Right lung (tissue), 5 donors: ENCODE results near the gene ALPP. TPM values are rescaled to one million over a fixed set of nuclear protein-coding genes. Genes with fewer than 3 reads are reported as not detected.
"Not testable (repeated sequence)": the region's sequence is repeated elsewhere in the genome, so short reads cannot be mapped to it uniquely, and the experiment has no call there.

ENCODE experiments used
- DNase-seq, 2 donors: peaks; one replicate each; pipeline ENCODE4 v3.0.0-alpha.2; 2013
- polyA plus RNA-seq, 5 donors: library from polyadenylated mRNA; unstranded; fragments of 120-200 nt; gene quantifications; one replicate each; pipeline versions ENCODE4 v1.2.1 to v1.2.3, GENCODE V29; 2013; ENCODE audit warnings: inconsistent platforms in 1 of 5, low replicate concordance in 1 of 5; ENCODE audit not compliant: insufficient read length in 5 of 5, insufficient read depth in 1 of 5

The ALPP gene
- polyA plus RNA-seq, 5 donors, result 0.19 to 0.23 TPM; not detected in 3

DNA sequence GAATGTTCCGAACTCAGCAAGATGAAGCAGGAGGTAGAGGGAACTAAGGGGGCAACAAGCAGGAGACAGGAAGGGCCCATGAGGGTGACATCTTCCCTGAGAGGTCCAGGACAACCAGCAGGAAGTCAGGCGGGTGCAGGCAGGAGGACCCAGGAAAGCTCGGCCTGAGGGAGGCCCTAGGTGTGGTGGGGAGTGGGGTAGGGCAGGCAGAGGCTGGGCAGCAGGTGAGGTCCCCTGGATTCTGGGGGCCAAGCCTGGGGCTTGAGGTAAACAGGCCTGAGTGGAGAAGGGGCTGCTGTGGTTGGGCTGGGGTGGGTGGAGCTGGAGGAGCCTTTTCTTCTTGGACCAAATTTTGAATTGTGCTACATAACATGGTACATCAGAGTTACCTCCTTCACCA is 24.0 kb downstream of the ALPP start:
- no peak for DNase-seq

DNA sequence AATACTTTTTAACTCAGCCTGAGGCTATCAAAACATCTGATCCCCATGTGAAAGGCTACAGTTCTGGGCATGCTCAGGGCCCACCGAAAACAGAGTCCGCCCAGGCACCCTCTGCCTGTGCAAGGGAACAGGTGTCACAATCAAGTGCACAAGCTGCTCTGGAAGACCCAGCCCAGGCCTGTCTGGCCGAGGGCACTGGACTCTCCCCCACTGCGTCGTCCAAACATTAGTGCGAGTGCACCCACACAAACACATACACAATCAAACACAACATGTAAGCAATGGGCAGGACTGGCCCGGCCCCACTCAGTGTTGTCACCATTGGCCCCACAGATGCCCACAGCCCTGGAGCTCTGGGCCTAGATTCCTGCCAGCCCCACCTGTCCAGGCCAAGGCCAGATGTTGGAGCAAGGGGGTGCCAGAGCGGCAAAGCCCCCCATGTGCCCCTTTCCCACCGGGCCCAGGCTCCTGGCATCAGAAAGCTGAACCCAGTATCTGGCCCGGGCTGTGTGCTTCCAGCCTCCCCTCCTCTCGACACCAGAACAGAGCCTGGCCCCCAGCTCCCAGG is 27.5 kb downstream of the ALPP start:
- DNase-seq, result no peak

DNA sequence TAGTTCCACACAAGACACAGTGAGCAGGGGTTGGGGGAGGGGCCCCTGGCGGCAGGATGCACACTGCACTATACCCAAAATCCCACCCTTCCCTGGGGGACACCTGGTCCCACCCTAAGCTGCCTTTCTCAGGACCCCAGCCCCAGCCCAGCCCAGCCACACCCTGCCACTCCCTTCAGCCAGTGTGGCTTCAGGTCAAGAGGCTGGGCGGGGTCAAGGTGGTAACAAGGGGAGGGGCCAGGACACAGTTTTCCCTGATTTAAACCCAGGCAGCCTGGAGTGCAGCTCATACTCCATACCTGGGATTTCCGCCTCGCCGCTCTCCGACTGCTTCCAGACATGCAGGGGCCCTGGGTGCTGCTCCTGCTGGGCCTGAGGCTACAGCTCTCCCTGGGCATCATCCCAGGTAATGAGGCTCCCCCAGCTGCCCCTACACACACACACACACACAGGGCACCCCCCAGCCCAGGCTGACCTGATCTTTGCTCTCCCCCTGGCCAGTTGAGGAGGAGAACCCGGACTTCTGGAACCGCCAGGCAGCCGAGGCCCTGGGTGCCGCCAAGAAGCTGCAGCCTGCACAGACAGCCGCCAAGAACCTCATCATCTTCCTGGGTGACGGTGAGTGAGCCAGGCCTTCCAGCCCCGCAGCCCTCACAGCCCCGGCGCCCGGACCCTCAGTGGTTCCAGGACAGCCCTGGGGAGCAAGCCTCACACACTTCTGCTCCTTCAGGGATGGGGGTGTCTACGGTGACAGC is 28.2 kb downstream of the ALPP start, which contains the start of gene ALPG:
ALPG (plus strand) TSS at position 289 of the 755 bp plus-strand sequence; CDS start at position 340, 51 bp downstream.
- DNase-seq, result no peak

DNA sequence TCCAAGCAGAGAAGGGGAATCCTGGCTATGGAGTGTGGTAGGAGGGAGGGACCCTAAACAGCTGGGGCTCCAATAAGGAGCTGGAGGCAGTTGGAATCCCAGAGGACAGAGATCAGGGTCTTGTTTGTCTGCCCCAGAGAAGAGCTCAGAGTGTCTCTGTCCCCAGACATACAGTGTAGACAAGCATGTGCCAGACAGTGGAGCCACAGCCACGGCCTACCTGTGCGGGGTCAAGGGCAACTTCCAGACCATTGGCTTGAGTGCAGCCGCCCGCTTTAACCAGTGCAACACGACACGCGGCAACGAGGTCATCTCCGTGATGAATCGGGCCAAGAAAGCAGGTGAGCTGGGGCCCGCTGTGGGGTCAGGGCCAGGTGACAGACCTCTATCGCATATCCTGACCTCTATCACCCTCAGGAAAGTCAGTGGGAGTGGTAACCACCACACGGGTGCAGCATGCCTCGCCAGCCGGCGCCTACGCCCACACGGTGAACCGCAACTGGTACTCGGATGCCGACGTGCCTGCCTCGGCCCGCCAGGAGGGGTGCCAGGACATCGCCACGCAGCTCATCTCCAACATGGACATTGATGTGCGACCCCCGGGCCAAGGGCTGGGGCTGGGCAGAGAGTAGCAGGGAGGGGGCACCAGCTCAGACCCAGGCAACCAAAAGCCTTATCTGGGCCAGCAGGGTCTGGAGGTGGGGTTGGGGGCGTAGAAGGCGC is 29.0 kb downstream of the ALPP start:
- not testable (repeated sequence) for DNase-seq

DNA sequence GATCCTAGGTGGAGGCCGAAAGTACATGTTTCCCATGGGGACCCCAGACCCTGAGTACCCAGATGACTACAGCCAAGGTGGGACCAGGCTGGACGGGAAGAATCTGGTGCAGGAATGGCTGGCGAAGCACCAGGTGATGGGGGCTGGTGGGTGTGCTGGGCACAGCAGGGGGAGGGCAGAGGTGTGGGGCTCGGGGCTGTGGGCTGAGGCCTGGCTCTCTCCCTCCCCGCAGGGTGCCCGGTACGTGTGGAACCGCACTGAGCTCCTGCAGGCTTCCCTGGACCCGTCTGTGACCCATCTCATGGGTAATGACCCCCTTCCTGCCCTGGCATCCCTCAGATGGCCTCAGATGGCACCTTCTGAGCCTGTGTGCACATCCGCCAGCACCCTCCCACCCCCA is 29.7 kb downstream of the ALPP start:
- DNase-seq, result not testable (repeated sequence)

DNA sequence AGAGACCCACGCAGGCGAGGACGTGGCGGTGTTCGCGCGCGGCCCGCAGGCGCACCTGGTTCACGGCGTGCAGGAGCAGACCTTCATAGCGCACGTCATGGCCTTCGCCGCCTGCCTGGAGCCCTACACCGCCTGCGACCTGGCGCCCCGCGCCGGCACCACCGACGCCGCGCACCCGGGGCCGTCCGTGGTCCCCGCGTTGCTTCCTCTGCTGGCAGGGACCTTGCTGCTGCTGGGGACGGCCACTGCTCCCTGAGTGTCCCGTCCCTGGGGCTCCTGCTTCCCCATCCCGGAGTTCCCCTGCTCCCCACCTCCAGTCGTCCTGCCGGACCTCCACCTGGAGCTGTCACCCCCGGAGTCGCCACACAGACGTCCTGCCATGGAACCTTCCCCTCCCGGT is 31.1 kb downstream of the ALPP start:
- DNase-seq, result not testable (repeated sequence)

DNA sequence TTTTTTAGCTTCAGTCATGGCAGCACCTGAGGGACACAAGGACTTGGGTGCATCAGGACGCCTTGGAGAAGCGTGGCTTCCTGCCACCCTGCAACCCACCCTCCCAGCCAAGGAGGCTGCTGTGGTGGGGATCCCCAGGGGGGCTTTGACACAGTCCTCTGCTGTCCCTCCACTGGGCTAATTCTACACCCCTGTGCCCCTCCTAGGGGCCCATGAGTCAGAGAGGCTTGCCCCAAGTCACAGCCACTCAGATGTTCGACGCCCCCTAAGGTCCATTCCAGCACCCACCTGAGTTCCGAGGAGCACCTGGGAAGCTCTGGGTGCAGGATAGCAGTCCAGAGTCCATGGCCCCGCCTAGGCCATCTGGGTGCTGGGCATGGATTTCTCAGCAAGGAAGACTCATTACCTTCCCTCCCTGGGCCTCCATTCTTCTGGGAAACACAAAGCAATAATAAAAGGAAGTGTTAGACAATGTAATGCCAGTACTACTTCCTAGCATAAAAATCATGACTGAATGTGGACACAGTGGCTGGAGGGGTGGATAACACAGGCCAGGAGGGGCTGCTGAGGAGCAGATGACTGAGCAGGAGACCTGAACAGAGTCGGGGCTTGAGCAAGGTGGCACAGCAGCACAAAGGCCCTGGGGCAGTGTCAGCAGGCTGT is 31.8 kb downstream of the ALPP start:
- no peak for DNase-seq

DNA sequence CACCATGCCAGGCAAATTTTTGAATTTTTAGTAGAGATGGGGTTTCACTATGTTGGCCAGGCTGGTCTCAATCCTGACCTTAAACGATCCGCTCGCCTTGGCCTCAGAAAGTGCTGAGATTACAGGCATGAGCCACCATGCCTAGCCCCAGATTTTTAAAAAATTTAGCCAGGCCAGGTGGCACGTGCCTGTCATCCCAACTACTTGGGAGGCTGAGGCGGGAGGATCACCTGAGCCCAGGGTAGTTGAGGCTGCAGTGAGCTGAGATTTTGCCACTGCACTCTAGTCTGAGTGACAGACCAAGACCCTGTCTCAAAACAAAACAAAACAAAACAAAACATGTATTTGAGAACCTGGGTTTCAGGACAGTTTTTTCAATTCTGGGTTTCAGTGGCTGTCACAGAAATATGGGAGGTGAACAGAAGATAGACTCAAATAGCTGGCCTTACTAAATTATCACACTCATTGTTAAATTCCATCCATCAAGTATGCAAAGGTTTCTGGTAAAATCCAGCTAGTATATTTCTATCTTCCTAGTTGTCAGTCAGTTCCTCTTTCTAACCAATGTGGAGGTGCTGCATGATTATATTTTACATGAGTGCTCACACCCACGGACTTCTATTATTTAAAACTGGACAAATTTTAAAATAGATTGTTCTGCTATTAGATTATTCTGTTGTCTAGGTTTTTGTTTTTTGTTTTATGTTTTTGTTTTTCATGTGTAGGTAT is 33.5 kb downstream of the ALPP start:
- no peak for DNase-seq

DNA sequence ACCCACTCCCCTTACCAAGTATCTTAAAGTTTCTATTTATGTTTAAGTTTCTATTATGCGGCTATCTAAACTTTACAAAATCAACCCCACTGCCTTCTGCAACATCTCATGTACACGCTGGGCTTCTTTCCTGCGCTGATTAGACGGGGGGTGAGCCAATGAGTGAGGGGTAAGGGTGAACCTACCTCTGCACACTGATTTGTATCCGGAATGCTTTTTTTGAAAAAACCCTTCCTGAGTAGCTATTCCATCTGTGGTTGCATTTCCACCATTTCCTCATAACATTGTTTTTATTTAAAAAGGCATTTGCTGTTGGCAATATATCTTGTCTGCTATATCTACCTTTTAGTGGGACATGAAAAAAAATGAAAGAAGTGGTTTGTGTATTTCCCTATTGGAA is 34.4 kb downstream of the ALPP start:
- no peak for DNase-seq

DNA sequence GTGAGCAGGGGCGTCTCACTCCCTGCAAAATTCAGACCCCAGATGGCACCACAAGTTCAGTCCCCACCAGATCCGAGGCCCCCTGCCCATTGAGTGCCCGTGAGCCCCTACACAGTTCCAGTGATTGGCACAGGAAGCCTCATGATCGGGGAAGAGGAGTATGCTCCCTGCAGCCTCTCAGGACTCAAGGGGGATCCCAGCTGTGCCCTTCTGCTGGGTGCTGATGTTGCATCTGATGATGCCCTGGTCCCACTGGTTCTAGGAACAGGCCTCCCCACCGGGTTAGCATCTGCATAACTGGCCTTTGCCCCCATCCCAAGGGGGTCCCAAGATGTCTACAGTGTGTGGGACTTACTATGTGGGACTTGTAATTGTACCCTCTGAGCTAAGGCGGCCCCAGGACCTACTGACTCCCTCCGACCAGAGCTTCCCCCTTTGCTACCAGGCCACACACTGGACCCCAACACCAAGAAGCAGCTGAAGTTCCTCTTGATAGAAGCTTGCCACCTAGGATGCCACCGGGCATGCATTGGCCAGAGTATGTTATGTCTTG is 36.7 kb downstream of the ALPP start:
- DNase-seq, result no peak

DNA sequence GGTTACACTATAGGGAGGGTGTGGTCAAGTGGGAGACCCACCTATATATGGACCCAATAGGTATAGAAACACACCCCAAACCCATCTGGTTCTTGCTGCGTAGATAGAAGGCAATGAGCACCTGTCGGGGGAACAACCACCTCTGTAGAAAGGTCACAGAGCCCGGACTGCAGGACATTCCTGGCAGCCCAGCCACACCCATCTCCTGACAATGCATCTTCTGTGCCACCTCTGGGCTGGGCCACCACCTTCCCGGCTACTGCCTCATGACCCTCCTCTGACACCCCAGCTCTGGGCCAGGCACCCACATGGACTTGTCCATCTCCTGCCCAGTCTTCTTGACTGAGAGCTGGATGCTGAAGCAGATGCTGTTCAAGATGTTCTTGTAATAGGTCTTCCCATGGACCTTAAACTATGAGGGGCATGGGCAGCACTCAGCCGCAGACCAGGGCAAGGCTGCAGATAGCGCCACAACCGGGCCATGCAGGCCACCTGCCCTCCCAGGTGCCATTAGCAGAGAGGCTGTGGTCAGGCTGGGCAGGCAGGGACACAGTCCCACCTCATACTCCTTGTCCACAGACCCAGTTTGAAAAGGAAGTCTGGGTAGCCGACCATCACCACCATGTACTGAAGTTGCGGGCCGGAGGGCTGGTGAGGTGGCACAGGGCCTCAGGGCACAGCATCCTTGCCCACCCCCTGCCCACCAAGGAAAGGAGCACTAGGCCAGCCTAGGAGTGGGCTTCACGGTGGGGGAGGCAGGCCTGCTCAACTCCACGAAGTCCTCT is 37.4 kb downstream of the ALPP start:
- DNase-seq, result no peak

DNA sequence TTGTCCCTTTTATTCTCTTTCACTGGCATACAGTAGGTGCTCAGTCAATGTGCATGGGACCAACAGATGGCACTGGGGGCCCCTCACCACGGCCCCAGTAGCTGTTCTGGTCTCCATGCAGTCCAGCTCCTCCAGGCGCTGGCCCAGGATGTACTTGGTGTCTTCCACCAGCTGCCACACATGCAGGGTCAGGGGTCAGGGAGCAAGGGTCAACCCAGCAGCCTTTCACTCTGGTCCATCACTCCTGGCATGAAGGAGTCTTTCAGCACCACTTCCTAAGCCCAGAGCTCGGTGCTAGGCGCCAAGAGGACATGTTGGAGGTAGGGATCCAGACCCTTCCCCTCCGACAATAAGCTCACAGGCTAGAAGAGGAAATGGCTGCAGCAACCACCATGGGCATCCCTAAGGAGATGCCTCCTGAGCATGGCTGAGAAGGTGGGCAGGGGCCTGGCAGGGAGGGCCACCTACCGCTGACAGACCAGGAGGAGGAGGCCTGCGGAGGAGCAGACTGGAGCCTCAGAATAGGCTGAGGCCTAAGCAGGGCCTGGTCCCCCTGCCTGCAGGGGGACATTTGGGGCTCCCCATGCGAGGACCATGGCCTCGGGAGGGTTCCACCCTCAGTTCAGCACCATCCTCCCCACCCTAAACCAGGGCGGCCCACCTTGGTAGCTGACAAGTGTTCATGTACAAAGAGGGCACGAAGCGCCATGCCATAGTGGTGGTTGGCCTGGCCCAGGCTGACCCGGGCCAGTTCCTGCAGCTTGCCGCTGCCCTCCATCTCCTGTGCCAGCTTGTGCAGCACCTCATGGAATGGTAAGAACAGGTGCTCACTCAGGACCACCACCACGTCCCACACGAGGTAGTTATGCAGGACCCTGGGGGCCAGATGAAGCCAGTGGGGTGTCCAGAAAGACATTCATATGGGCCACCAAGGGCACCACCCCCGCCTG is 38.2 kb downstream of the ALPP start:
- no peak for DNase-seq

DNA sequence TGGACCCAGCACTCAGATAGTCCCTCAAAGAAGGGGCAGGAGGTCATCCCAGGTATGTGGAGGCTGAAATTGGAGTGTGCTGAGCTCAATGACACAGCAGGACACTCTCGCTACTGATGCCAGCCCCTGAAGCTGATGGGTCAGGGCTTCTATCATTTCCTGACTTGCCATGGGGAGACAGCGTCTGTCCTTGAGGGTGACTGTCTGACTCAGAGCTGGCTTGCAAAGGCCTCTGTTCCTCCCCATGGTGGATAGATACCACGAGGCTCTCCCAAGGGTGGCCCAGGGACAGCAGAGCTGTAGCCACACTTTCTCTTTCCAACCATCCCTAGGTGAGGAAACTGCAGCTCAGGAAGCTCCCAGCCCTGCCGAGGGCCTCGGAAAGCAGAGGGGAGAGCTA is 38.9 kb downstream of the ALPP start:
- DNase-seq, result no peak

DNA sequence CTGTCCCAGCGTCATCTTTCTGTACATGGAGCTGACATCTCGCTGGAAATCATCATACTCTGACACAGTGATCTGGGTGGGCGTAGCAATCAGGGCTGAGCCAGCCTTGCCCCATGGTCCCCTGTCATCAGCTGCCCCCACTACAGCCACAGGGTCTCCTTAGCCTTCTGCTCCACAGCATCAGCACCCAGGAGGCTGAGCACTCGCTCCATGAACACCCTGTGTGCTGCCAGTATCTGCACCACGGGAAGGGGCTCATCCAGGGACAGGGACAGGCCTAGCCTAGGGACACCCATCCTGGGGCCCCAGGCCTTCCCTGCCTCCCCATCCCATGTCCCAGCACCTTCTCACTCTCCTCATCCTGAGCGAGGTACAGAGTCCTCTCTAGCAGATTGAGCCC is 39.5 kb downstream of the ALPP start:
- DNase-seq, result no peak

DNA sequence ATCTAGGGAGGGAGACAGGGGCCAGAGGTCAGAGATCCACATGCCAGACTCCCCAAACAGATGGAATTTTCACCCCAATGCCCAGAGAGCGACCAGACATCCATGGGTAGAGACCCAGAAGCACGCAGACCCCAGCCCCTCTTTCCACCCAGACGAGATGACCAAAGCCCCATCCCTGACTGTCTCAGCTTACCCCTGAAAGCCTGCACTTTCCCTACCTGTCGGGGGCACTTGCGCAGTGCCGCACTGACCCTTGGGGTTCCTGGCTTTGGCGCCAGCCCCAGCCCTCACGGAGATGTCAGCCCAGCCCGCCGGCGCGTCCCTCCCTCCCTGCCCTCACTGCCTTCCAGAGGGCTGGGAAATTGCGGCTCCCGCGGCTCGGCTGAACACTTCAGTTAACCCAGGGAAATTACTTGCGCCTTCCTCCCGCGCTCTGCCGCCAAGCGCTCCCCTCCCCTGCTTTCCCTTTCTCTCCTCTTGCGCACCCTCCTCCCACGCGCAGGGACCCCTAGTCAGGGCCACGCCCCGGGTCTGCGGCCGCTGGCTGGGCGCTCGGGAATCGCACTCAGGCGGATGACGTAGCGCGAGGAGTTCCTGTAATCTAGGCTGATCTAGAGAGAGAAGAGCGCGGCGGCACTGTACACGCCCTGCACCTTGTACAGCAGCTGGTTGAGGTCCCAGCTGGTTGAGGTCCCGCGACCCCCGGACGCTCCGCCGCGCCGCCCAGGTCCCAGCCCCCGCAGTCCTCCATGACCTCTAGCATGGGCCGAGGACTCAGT is 40.1 kb downstream of the ALPP start:
- DNase-seq, result peak in 1 of 2 donors; percentile 14

DNA sequence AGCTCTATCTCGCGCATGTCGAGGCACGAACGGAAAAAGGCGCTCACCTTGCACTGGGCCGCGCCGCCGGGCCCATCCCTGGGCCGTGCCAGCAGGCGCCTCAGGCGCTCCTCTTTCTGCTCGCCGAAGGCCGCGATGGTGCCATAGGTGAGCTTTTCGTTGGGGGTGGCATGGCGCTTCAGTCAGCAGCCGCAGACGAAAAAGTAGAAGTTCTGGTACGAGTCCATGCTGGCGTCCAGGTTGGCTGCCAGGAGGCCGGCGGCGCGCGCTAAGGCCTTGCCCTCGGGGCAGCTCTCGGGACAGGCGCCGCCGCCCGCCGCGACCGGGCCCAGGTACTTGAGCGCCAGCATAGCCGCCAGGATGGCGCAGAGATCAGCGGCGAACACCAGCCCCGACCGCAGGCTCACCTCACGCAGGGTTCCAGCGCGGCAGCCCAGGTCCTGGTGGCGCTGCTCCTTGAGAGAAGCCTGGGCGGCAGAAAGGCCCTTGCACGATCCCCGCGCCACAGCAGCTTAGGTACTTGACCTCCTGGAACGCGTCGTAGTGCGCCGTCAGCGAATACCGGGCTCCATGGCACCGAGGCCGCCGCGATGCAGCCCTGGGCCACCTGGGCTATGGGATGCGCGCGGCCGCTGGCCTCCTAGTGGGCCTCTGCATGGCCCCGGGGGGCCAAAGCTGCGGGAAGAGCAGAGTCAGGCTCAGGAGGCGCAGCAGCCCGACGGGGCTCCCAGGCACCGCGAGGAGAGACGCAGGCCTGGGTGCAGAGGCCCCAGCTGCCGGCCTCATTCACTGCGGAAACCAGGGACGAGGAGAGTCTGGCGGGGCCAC is 40.9 kb downstream of the ALPP start:
- no peak for DNase-seq

DNA sequence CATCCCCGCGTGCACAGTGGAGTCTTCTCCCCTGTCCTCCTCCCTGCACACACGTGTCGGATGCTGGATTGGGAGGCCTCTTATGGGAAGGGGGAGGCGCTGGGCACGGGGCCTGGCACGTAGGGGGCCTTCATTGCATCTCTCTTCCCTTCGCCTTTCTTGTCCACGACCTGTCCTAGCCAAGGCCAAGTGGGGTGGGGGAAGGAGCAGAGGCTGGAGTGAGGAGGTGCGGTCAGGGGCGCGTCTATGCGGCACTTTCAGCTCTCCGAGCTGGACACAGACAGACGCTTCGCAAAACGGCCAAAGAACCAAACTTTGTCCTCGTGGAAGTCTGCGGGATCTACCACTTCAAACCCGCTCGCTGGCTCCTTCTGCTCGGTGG is 41.5 kb downstream of the ALPP start:
- DNase-seq, result no peak
